GM12892 (cell line): ENCODE measurements around the gene LIPG.

ENCODE experiments used
- POLR2A ChIP-seq: IDR thresholded peaks from 2 replicates; pipeline ENCODE4 v1.6.1; 2011; ENCODE audit warnings: low read depth, low read length, control low read depth
- POLR2AphosphoS5 ChIP-seq: IDR thresholded peaks from 2 replicates; pipeline ENCODE4 v1.6.1; 2011; ENCODE audit warnings: low read depth, low read length, control low read depth

GRCh38 chr18:49618742-49619681 is 57.2 kb downstream of the LIPG start:
- TF ChIP-seq POLR2A = no peak
- no peak for TF ChIP-seq POLR2AphosphoS5
